ENCODE measurements around the gene ZNF100.

GRCh38 chr19:21812448-21812847, 45.1 kb upstream of the ZNF100 start:
- TF ChIP-seq CTCF (conservative IDR thresholded peaks at IDR 0.05; ENCODE audit: low read length) (no peak), EZH2phosphoT487 (IDR thresholded peaks at IDR 0.05; ENCODE audit: borderline replicate concordance) (no peak)
